SKM-1 (cell line): ENCODE results near the gene HSPBP1.
"Not testable (repeated sequence)": the region's sequence is repeated elsewhere in the genome, so short reads cannot be mapped to it uniquely, and the experiment has no call there.

Experiments used
- DNase-seq: peaks from one replicate; lab custom pipeline; 2025; ENCODE audit not compliant: unreplicated experiment; lab: John Stamatoyannopoulos, UW

The HSPBP1 gene

DNA sequence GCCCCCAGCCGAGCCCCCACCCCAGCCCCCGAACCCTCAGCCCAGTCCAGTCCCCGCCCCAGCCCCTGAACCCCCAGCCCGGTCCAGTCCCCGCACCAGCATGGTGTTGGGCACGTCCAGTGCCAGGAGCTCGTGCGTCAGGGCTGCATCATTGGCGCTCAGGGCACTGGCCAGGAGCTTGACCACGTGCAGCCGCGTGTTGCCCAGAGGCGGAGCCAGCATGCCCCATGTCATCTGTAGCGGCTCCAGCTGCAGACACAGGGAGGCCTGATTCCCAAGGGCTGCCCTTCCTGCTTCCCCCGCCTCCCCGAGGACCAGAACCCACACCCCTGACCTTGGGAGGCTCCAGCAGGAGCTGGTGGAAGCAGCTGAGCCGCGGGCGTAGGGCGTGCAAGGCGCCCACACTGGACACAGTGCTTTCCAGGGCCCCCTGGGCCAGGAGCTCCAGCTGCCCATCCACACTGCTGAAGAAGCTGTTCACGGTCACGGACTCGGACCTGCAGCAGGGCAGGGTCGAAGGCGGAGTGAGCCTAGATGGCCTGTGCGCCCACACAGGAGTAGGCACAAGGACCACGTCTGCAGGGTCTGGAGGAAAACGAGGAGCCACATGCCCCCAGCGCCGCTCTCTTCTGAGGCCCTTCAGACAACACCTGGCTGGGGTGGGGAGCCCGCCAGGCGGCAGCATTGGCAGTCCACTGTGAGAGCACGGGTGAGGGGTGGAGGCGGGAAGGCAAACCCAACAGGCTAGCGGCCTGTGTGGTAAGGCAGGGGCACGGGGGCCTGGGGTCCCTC is 38.6 kb downstream of the HSPBP1 start:
- DNase-seq, result no peak

DNA sequence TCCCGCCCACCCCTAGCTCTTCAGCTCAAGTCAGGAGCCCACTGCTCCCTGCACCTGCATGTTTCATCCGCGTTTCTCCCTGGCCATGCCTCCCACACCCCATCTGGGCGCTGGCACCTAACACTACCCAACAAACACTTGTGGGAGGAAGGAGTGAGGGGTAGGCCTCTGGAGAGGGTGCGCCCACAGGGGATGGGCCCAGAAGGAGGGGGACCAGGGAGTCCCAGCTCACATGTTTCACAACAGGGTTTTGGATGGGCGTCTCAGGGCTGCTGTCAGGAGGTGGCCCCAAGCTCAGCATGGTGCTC is 39.2 kb downstream of the HSPBP1 start:
- no peak for DNase-seq

DNA sequence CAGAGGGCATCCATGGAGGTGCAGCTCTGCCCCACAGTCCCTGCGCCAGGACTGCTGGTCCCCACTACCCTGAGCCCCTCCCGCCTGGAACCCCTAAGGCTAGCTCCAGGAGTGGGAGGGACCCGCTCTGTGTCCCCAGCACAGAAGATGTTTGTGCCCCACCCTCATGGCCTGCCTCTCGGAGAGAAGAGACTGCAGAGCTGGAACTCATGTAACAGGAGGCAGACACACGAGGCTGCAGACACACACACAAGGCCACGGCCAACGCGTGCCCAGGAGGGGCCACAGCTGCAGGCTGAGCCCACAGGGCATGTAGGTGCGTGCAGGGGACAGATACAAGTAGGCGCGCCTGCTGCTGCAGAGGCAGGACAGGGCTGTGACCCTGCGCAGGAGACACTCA is 40.9 kb downstream of the HSPBP1 start:
- DNase-seq, result no peak

DNA sequence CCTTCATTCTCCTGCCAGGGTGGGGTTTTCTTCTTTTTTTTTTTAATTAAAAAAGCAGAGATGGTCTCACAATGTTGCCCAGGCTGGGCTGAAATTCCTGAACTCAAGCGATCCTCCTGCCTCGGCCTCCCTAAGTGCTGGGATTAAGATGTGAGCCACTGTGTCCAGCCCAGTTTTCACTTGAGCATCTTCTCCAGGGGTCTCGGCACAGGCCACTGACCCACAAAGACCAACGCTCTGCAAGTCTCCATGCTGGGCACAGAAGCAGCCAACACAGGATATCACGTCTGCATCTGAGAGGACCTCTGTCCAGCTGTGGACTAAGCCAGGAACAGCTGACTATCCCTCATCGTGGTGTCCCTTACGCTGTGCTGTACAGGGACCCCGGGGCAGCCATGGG is 41.9 kb downstream of the HSPBP1 start:
- no peak for DNase-seq

DNA sequence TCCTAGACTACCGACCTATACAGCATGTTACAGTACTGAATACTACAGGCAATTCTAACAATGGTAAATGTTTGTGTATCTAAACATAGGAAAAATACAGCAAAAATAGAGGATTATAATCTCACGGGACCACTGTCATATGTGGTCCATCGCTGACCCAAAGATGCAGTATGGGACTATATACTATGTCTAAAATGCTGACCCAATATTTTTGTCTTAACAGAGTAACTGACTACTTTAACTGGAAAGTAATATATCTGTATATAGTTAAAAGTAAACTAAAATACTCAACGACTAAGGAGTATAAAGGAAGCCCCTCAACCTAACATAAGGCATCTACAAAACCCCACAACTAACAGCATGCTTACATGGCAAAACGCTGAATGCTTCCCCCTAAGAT is 46.9 kb downstream of the HSPBP1 start:
- DNase-seq, result no peak

DNA sequence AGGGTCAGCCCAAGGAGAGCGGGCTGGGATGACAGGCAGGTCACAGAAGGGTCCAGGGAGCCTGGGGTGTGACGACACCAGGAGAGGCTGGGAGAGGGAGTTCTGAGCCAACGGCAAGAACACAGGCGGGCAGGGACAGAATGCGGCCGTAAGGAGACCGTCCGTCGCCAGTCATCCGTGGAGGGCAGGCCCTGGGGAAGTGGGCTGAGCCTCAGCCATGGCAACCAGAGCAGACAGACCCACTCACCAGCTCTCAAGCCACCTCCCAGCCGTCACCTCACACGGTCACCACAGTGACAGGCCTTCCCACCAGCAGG is 47.7 kb downstream of the HSPBP1 start:
- DNase-seq, result no peak

DNA sequence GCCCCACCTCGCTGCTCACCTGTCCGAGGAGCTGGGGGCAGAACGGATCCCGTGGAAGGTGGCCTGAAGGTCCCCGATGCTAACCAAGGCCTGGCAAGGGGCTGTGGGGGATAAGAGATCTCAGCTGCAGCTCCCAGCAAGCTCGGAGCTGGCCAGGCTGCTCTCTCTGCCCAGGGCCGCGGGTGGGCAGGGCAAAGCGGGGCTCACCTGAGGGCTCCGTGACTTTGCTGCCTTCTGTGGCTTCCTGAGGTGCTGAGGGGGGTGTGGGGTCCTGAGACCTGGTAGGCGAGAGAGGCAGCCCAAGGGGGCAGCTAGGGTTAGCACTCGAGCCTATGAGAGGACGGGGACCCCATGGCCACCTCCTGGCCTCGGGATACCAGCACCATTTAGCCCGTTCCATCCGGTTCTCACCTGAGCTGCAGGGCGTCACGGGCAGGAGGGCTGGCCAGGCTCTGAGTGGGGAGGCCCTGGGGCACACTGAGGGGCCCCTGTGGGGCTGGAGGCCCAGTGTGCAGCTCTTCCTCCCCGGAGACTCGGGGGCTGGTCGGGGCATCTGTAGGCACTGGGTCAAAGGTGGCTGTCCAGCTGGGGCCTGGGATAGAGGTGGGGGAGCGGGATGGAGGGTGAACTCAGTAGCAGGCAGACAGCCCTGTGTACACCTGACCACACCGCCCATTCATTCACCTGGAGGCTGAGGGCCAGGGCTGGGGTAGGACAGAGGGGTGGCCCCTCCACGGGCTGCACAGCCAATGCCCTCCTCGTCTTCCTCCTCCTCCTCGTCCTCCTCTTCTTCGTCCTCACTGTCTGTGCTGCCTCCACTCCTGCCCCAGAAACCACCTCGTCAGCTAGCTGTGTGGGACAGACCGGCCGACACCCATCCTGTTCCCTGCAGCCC is 48.3 kb downstream of the HSPBP1 start:
- no peak for DNase-seq

DNA sequence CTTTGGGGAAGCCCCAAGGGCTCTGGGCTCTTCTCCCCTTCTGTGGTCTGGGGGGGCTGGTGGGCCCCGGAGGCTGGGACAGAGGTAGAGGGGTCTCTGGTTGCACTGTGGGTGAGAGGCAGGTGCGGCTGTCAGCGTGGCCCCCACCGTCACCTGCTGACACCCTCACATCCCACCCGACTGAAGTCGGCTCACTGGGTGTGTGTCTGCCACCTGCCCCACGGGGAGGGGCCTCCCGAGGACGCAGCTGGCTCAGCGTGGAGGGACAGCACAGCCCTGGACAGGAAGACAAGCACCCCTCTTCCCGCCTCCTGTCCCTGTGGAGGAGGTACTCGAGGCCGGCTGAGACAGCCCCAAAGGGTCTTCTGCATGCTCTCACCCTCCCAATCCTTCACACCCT is 49.1 kb downstream of the HSPBP1 start:
- DNase-seq, result no peak

DNA sequence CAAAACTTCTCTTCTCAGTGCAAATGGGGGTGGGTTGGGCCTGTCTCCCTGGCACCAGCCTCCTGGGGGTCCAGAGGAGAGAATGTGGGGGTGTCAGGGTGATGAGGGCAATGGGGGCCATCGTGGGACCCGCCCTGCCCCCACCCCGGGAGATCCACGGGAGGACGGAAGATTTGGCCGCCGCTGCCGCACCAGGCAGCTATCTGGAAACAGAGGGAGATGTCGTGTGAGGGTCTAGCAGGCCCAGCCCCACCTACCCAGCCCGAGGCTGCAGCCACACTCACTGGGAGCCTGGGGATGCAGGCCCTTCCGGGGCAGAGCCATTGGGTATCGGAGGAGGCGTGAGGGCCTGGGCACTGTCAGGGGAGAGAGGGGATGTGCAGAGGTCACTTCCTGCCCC is 49.6 kb downstream of the HSPBP1 start:
- DNase-seq, result no peak

DNA sequence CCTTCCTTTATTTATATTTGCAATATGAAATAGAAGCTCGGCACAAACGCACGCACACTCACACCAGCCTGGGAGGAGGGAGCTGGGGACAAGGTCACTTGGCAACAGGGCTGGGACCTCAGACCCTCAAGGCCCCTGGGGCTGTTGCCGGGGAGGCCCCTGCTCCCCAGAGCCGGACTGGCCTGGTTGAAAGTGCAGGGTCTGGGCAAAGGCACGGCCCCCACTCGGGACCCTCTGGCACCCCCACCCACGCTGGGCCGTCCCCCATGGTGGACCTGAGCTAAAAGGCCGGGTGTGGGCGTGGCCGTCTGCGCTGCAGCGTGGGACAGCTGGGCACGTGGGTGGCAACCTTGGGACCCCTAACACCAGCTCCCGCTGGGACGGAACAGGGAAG is 50.1 kb downstream of the HSPBP1 start:
- no peak for DNase-seq

DNA sequence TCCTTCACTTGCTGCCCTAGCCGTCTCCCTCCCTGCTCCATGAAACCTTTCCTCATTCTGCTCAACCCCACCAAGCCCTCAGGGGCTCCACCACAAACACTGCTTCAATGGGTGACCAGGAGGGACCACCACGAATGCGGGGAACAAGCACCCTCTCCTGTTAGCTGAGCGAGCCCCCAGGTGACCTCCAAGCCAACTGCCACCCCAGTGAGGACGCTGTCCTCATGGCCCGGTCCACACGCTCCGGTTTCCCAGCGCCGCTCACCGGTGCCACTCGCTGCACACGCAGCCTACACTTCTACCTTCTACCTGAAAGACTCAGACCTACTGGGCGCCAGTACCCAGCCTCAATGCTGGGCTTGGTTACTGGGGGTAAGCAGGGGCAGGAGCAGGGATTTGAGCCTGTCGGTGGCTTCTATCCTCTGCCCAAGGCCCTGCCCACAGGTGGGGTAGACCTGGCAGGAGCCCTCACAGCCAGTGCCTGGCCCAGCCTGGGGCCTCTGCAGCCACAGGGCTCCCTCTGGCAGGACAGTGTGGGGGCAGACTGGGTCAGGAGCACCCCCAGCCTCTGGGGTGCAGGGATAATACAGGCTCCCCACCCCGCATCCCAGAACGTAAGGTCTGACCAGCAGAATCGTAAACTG is 50.6 kb downstream of the HSPBP1 start:
- DNase-seq, result no peak

DNA sequence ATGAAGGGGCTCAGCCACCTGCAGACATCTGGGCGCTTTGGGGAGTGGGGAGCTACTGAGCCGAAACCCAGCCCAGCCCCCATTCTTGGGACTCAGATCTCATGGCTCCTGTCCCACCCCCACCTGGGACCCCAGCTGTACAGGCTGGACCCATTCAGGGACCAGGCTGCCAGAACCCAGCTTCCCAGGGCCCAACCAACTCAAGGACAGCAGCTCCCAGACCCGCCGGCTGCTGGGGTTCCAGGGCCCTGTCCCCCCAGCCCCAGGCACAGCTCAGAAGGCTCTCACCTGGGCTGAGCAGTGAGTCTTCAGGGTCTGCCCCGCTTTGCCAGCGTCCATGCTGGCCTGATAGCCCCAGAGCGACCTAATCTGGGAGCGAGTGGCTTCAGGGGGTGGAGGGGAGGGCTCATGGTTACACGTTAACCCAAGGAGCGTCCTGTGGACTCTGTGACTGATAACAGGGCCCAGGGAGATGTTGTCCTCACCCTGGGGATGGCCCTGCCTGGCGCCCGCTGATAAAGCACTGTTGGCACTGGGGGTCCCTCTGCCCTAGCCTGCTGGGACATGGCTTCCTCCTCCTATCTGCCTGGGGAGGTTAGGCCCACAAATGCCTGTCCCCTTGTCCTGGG is 51.4 kb downstream of the HSPBP1 start, which contains the start of gene TMEM86B:
Gene TMEM86B (minus strand): TSS at position 361 of the 629 bp plus-strand sequence. CDS start 22 bp downstream, at position 339.
- no peak for DNase-seq

DNA sequence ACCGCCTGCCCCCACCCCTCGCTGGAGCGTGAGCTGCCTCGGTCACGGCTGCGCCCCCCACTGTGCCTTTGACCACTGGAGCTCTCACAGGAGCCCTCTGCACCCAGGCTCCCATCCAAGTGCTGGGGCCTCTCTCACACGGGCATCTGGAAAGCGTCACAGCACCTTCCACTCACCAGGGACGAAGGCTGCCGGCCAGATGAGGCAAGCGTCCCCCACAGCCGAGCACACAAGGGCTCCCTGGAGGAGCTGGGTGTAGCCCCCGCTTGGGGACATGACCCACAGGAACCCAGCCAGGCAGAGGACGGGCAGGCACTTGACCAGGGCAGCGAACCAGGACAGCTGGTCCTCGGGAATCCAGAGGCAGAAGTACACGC is 51.9 kb downstream of the HSPBP1 start:
- no peak for DNase-seq

DNA sequence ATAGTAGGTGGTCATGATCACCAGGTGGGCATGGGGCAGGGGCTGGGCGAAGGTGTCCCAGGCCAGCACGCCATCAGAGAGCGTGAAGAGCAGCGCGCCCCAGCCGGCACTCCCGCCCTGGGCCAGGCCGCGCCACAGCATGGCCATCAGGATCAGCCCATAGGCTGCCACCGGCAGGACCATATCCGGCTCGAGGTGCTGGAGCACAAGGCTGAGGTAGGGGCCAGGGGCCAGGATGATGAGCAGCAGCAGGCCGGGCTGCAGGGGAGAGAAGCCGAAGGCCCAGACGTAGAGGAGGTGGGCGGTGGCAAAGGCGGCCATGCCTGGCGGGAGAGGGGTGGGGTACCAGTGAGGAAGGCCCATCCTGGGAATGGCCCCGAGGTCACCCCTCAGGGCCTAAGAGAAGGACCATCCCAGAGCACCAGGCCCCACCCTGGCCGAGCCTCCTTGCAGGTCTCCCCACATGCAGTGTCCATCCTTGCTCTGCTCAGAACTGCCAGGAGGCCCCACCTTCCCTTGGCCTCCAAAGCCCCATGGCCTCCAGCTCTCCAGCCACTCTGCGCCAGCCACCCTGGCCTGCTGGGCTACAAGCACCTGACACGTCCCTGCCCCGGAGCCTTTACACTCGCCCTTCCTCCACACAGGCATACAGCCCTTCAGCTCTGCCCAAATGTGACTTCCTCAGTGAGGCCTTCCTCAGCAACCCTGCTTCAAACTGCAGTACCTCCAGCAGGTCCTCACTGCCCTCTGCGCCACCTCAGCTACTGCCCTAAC is 52.5 kb downstream of the HSPBP1 start:
- no peak for DNase-seq

DNA sequence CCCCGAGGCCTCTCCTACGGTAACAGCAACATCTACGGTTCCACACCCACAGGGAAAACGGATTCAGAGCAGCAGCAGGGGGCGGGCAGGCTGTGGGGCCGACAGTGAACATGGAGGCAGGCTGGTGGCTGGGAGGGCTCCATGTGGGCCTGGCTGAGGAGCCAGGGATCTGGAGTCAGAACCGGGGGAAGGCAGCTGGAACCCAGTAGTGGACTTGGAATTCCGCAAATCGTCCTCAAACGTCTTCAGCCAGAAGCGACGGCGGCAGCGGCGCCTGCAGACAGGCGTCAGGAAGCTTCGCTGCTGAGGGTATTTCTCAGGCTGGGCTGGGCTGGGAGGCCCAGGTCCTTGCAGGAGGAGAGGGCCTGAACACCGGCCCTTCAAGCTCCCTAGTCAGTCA is 53.1 kb downstream of the HSPBP1 start:
- DNase-seq, result no peak

DNA sequence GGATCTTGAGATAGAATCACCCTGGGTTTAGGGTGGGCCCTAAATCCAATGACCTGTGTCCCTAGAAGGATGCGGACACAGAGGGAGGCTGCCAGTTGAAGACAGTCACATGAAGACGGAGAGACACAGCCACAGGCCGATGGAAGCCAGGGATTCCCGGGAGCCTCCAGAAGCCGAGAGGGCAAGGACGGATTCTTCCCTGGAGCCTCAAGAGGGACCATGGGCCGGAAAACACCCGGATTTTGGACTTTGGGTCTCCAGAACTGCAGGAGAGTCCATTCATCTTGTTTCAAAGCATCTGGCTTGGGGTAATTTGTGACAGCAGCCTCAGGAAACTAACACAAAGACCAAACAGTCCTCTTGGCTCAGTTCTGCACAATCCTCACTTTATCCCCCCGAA is 53.6 kb downstream of the HSPBP1 start:
- DNase-seq, result no peak

DNA sequence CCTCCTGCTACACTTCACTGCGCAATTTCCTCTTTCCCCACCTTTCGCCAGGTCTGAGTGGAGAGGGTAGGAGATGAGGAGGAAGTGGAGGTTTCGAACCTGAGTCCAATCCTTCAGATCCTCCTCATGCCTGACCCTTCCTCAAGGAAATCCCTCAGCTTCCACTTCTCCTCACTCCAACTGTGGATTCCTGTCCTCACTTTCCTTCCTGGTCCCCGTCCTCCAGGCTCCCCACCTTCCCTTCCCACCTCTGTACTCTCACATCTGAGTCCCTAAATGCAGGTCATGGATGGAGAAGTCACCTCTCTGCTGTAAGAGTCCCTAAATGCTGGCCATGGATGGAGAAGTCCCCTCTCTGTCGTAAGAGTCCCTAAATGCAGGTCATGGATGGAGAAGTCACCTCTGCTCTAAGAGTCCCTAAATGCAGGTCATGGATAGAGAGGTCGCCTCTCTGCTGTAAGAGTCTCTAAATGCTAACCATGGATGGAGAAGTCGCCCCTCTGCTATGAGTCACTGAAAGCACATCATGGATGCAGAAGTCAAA is 54.4 kb downstream of the HSPBP1 start:
- DNase-seq, result no peak

DNA sequence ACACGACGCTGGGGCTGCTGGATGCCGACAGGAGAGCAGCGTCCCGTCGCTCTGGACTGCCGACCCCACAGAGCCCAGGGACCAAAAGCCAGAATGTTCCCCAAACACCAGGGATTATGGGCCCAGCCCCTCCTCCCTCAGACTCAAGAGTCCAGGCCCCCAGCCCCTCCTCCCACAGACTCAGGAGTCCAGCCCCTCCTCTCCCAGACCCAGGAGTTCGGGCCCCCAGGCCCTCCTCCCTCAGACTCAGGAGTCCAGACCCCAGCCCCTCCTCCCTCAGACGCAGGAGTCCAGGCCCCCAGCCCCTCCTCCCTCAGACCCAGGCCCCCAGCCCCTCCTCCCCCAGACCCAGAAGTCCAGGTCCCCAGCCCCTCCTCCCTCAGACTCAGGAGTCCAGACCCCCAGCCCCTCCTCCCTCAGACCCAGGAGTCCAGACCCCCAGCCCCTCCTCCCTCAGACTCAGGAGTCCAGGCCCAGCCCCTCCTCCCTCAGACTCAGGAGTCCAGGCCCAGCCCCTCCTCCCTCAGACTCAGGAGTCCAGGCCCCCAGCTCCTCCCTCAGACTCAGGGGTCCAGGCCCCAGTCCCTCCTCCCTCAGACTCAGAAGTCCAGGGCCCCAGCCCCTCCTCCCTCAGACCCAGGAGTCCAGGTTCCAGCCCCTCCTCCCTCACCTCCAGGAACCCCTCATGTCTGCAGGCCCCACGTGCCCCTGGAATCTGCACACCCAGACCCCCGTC is 55.1 kb downstream of the HSPBP1 start:
- DNase-seq, result not testable (repeated sequence)

DNA sequence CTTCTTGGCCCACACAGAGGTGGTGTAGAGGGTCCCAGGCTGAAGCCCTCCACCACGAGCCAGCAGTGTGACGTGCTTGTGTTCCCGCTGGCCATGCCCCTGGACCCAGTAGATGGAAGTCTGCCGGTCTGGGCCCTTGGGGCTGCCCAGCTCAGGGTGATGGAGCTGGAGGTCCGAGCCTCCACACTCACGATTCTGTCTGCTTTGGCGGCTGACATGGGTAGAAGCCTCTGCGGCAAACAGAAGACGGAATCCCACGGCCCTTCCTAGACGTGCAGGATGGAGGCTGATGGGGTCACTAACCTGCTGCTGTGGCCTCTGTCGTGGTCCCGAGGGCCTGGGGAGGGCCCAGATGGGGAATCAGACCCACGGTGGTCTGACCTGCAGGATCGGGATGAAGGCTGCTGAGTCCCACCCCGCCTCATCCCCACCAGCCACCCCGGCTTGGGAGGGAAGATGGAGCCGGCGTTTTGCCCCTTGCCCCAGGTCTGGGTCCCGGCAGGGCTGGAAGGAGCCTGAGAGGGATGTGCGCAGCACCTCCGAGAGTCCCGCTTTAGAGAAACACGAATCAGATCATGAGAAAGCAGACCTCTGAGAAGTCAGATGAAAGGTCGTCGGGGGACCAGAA is 55.8 kb downstream of the HSPBP1 start:
- no peak for DNase-seq
